ENCODE data around the gene DBN1. TPM values are rescaled to one million over a fixed set of nuclear protein-coding genes. Genes with fewer than 3 reads are reported as not detected.
A peak's percentile ranks its signal among the peaks of the same experiment; 100 is the strongest.

Gene DBN1
- total RNA-seq, 1 donor from 2014 or later: 269 TPM

DNA sequence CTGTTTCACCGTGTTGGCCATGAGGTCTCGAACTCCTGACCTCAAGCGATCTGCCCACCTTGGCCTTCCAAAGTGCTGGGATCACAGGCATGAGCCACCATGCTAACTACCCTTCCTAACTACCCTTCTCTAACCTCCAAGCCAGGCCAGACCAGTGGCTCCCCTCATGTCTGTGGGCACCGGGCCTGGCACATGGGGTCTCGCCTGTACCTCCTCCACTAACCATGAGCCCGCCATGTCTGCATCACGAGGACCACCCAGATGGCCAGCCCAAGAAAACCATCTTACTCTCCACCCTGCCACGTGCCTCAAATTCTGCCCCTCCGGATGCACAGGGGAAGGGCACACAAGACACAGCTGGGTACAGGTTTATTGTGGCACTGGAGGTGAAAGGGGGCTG lies 9.6 kb upstream of the DBN1 start:
- TF ChIP-seq, protein P1, sequence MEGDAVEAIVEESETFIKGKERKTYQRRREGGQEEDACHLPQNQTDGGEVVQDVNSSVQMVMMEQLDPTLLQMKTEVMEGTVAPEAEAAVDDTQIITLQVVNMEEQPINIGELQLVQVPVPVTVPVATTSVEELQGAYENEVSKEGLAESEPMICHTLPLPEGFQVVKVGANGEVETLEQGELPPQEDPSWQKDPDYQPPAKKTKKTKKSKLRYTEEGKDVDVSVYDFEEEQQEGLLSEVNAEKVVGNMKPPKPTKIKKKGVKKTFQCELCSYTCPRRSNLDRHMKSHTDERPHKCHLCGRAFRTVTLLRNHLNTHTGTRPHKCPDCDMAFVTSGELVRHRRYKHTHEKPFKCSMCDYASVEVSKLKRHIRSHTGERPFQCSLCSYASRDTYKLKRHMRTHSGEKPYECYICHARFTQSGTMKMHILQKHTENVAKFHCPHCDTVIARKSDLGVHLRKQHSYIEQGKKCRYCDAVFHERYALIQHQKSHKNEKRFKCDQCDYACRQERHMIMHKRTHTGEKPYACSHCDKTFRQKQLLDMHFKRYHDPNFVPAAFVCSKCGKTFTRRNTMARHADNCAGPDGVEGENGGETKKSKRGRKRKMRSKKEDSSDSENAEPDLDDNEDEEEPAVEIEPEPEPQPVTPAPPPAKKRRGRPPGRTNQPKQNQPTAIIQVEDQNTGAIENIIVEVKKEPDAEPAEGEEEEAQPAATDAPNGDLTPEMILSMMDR (conservative IDR thresholded peaks at IDR 0.05): no peak
- Mint-ChIP-seq H3K4me3 (no peak overlapping the region), H3K9me3 (no peaks in the 10 kb centered on the region), H3K27me3 (no peaks in the 10 kb centered on the region), H3K27ac (no peak overlapping the region), H3K36me3 (peaks cover 9% of the 10 kb centered on the region), H3K4me1 (ENCODE audit: unreplicated experiment) (peaks cover 25% of the 10 kb centered on the region)
- DNase-seq (ENCODE audit: extremely low spot score, unreplicated experiment): no peak

DNA sequence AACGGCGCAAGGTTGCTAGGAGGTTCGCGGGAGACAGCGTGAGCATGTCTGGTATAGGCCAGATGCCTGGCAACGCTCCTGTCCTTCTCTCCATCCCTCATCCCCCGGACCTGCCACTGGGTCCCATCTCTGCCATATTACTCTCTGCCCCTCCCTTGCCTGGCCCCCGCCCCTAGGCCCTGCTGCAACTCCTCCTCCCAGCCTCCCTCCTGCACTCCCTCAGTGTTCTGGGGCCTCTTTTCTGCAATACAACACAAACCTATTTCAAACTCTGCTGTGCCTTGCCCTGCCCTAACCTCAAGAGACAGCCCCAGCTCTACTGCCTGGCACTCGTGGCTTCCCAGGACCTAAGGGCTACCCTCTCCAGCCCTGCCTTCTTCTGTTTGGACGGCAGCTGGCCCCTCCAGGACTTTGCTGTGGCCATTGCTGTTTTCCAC lies 8.9 kb upstream of the DBN1 start:
- TF ChIP-seq, protein P1 (conservative IDR thresholded peaks at IDR 0.05): no peak
- Mint-ChIP-seq H3K9me3 (no peaks in the 10 kb centered on the region), H3K27ac (no peak overlapping the region), H3K36me3 (peaks cover 9% of the 10 kb centered on the region), H3K4me1 (ENCODE audit: unreplicated experiment) (peaks cover 25% of the 10 kb centered on the region), H3K27me3 (no peaks in the 10 kb centered on the region), H3K4me3 (no peak overlapping the region)
- DNase-seq (ENCODE audit: extremely low spot score, unreplicated experiment): peak; percentile 62

DNA sequence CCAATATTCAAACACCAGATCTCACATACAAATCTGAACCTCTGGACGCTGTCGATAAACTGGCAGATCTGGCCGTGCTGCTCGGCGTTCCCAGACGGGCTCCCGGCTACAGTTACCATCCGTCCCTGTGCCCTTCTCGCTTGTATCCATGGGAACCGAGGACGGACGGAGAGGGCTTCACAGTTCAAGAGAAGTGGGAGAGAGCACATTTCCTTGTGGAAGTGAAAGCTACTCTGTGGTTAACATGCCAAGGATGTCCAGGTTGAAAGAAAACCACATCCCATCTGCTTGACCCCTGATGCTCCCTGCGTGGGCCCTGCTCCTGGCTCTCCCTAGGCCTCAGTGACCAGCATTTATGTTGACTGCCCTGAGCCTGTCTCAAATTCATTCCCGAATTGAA lies 6.3 kb upstream of the DBN1 start:
- TF ChIP-seq, protein P1 (conservative IDR thresholded peaks at IDR 0.05): no peak
- H3K4me1 Mint-ChIP-seq (ENCODE audit: unreplicated experiment): peaks cover 28% of the 10 kb centered on the region
- no peaks in the 10 kb centered on the region for H3K9me3 Mint-ChIP-seq
- peak overlapping the region; percentile 2 for H3K27ac Mint-ChIP-seq
- H3K4me3 Mint-ChIP-seq: no peak overlapping the region
- no peak for DNase-seq (ENCODE audit: extremely low spot score, unreplicated experiment)
- peaks cover 6% of the 10 kb centered on the region for H3K36me3 Mint-ChIP-seq
- H3K27me3 Mint-ChIP-seq: no peaks in the 10 kb centered on the region

DNA sequence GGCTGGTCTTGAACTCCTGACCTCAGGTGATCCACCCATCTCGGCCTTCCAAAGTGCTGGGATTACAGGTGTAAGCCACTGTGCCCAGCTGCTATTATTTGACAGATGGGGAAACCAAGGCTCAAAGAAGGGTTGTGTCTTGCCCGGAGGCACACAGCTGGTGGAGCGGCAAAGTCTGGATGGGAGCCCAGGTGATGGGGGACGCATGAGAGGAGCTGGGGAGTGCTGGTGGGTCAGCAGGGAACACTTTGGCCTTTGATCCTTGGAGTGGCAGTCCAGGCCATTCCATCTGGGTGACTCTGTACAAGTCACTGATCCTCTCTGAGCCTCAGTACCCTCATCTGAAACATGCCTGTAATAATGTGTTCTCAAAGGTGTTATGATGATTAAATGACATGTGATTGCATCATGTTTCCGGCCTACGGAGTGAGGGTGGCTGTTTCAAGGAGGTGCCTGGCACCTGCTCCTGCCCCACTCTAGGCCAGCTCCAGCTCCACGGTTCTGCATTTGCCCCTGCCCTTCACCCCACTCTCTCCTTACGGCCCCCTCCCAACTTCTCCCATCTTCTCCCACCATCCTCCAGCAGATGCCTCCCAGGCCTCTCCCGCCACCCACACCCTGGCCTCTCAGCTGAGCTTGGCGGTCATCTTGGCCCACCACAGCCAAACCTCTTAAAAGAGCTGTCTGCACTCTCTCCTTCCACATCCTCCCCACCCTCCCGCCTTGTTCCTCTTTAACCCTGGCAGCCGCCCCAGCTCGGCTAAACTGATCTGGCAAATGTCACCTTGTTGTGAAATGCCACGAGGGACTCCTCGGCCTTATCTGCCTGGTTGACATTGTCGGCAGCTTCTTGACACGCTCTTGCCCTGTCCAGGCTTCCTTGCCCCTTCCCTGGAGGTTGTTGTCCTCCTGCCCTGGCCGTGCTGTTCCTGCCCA lies 5.5 kb upstream of the DBN1 start:
- no peaks in the 10 kb centered on the region for H3K9me3 Mint-ChIP-seq
- peak overlapping the region; percentile 2 for H3K27ac Mint-ChIP-seq
- TF ChIP-seq, protein P1 (conservative IDR thresholded peaks at IDR 0.05): no peak
- no peaks in the 10 kb centered on the region for H3K27me3 Mint-ChIP-seq
- H3K4me1 Mint-ChIP-seq (ENCODE audit: unreplicated experiment): peaks cover 25% of the 10 kb centered on the region
- no peak for DNase-seq (ENCODE audit: extremely low spot score, unreplicated experiment)
- peak overlapping the region; percentile 22 for H3K4me3 Mint-ChIP-seq
- no peaks in the 10 kb centered on the region for H3K36me3 Mint-ChIP-seq

DNA sequence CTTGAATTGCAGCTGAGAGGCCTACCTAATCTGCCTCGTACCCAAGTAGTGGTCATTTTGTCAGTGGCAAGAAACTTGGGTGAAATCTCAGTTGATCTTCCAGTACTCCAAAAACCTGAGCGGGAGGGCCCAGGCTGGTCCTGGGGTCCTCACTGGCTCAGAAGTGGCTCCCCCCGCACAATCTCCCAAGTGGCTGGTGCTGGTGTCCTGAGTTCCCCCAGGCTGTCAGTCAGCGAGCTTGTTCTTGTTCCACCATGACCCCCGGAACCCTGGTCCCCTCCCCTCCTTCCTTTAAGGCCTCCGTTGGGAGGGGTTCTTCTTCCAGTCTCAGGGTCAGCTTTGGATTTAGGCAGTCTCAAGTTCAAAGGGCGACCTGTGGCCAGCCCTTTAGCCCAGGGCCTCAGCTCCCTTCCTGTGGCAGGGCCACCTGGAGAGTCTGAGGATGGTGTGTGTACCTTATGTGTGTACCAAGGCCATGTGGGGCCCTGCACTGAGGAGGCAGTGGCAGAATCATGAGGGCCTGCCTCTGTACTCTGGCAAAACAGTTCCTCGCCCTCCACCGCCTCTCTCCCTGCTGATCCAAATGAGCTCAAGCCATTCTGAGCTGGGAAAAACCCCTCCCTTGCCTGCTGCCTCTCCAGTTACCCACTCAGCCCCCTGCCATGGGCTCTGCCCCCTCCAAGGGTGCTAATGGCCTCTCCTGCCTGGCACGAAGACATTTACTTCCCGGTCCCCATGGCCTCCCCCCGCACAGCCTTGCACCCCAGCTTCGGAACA lies 4.5 kb upstream of the DBN1 start:
- TF ChIP-seq, protein P1 (conservative IDR thresholded peaks at IDR 0.05): no peak
- Mint-ChIP-seq H3K4me3 (no peak overlapping the region), H3K27me3 (no peaks in the 10 kb centered on the region), H3K27ac (peak overlapping the region; percentile 26), H3K9me3 (no peaks in the 10 kb centered on the region), H3K36me3 (no peaks in the 10 kb centered on the region), H3K4me1 (ENCODE audit: unreplicated experiment) (peaks cover 27% of the 10 kb centered on the region)
- no peak for DNase-seq (ENCODE audit: extremely low spot score, unreplicated experiment)
